ENCODE results near the gene FOXL2NB.

- TF ChIP-seq CTCF (conservative IDR thresholded peaks at IDR 0.05; ENCODE audit: low read depth, low read length) = no peak
- no peak for TF ChIP-seq EZH2 (IDR thresholded peaks at IDR 0.05; ENCODE audit: borderline replicate concordance, low read depth, low read length, poor library complexity, severe bottlenecking)
Measured at GRCh38 chr3:138937690-138938055, 9.3 kb upstream of the FOXL2NB start.

Measured in A673 (cell line).